OCI-LY7 (cell line): ENCODE data around the gene SLC16A6. TPM values are rescaled to one million over a fixed set of nuclear protein-coding genes. Genes with fewer than 3 reads are reported as not detected.

Source experiments
- BruUV-seq: library from RNA; stranded (reverse); fragments of 400-500 nt; replicated peaks from 2 replicates; lab custom pipeline; 2021; lab: Mats Ljungman, UMichigan
- CTCF ChIA-PET: fragments of 300-600 bp; sonication (Branson Sonifier 250); formaldehyde crosslinking; loops from one replicate; lab custom pipeline; 2022; ENCODE audit warnings: antibody characterized with exemption; ENCODE audit not compliant: unreplicated experiment; lab: Charles Lee
- POLR2A ChIA-PET: fragments of 300-600 bp; sonication (Branson Sonifier 250); formaldehyde crosslinking; loops from one replicate; lab custom pipeline; 2022; ENCODE audit warnings: antibody characterized with exemption; lab: Charles Lee
- DNase-seq: peaks from one replicate; pipeline ENCODE4 v3.0.0-alpha.2; 2015; ENCODE audit warnings: low spot score
- H2AFZ ChIP-seq: fragments of 200-600 bp; sonication (generic), shearing (Covaris generic); 2 replicates; pipeline ENCODE4 v1.6.1; 2014; ENCODE audit warnings: mild to moderate bottlenecking, antibody characterized with exemption, low read length, moderate library complexity
- H3K27ac ChIP-seq: fragments of 200-600 bp; sonication (generic); 2 replicates; pipeline ENCODE4 v1.5.1; 2014; ENCODE audit warnings: mixed run types, low read depth, mild to moderate bottlenecking, moderate library complexity, low read length, inconsistent platforms; ENCODE audit not compliant: poor library complexity, severe bottlenecking
- H3K36me3 ChIP-seq: fragments of 200-600 bp; sonication (generic); 2 replicates; pipeline ENCODE4 v1.6.1; 2014; ENCODE audit warnings: mild to moderate bottlenecking, antibody characterized with exemption, low read length, moderate library complexity, mixed read lengths; ENCODE audit not compliant: insufficient read depth
- H3K4me1 ChIP-seq: fragments of 200-600 bp; sonication (generic); 2 replicates; pipeline ENCODE4 v1.5.1; 2014; ENCODE audit warnings: mild to moderate bottlenecking, low read length; ENCODE audit not compliant: insufficient read depth, poor library complexity, severe bottlenecking
- H3K4me2 ChIP-seq: fragments of 200-600 bp; sonication (generic); 2 replicates; pipeline ENCODE4 v1.6.1; 2014; ENCODE audit warnings: mild to moderate bottlenecking, low read length
- H3K4me3 ChIP-seq: fragments of 200-600 bp; sonication (generic); 2 replicates; pipeline ENCODE4 v1.5.1; 2014; ENCODE audit warnings: mild to moderate bottlenecking, low read depth, low read length; ENCODE audit not compliant: poor library complexity, severe bottlenecking
- H3K79me2 ChIP-seq: fragments of 200-600 bp; sonication (generic); 2 replicates; pipeline ENCODE4 v1.6.1; 2016; ENCODE audit warnings: low read depth, mild to moderate bottlenecking, low read length, moderate library complexity, mixed read lengths; ENCODE audit not compliant: insufficient read depth
- H3K9me2 ChIP-seq: fragments of 200-600 bp; sonication (generic); 2 replicates; pipeline ENCODE4 v1.6.1; 2016; ENCODE audit warnings: mild to moderate bottlenecking, low read length, mixed read lengths; ENCODE audit not compliant: insufficient read depth
- H3K9me3 ChIP-seq: fragments of 200-600 bp; sonication (generic); 2 replicates; pipeline ENCODE4 v1.6.1; 2014; ENCODE audit warnings: mild to moderate bottlenecking, mixed run types, low read length, mixed read lengths
- H4K20me1 ChIP-seq: fragments of 200-600 bp; sonication (generic); 2 replicates; pipeline ENCODE4 v1.6.1; 2014; ENCODE audit warnings: mild to moderate bottlenecking, antibody characterized with exemption, low read length, moderate library complexity, mixed read lengths; ENCODE audit not compliant: insufficient read depth
- EZH2phosphoT487 ChIP-seq: fragments of 200-600 bp; sonication (generic); IDR thresholded peaks from 2 replicates; pipeline ENCODE4 v1.6.1; 2018; ENCODE audit warnings: low read depth, borderline replicate concordance, mild to moderate bottlenecking, mixed run types, antibody characterized with exemption, low read length, moderate library complexity, mixed read lengths
- intact Hi-C: fragments of 100-400 bp; cut with micrococcal nuclease; formaldehyde crosslinking; loops from one replicate; pipeline ENCODE4 v1.10.0; 2022; ENCODE audit not compliant: unreplicated experiment
- total RNA-seq, 2 experiments: library from RNA; depleted of rRNA in 1 of 2; stranded (reverse); fragments of >200 nt in 1 of 2; shearing (Covaris generic) in 1 of 2; gene quantifications; 2 replicates each; pipeline ENCODE4 v1.2.3, GENCODE V29; 2014 to 2022
- TF ChIP-seq, protein P1 (sequence below): fragments of 200-600 bp; sonication (generic); conservative IDR thresholded peaks from 2 replicates; pipeline ENCODE4 v1.5.1; 2014; ENCODE audit warnings: mild to moderate bottlenecking, antibody characterized with exemption, low read length, moderate library complexity, mixed read lengths

The SLC16A6 gene
- total RNA-seq, 2 experiments from 2014 or later = 4.5 to 18.9 TPM

DNA sequence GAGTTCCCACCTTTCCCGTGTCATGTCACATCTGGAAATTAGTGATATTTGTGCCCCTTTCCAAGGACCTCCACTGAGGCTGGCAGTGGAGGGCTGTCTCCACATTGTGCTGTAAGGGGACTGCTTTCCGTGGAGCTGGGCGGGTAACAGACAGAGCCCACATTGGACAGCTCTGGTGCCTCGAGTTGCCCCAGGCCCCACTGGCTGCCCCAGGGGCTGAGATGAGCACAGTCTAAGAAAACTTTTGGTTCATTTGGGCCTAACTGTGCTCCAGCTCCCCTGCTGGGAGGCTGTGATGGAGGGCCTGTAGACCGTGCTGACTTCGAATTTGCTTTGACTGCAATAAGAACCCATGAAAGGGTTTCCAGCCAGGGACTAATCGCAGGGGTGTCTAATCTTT is 38.4 kb upstream of the SLC16A6 start:
- H3K27ac ChIP-seq = no peak overlapping the region
- H4K20me1 ChIP-seq = no peaks in the 10 kb centered on the region
- no peaks in the 10 kb centered on the region for H3K9me3 ChIP-seq
- H3K36me3 ChIP-seq = no peaks in the 10 kb centered on the region
- no peak for DNase-seq
- intact Hi-C loops = no loop called here
- no peak for TF ChIP-seq EZH2phosphoT487
- TF ChIP-seq, protein P1, sequence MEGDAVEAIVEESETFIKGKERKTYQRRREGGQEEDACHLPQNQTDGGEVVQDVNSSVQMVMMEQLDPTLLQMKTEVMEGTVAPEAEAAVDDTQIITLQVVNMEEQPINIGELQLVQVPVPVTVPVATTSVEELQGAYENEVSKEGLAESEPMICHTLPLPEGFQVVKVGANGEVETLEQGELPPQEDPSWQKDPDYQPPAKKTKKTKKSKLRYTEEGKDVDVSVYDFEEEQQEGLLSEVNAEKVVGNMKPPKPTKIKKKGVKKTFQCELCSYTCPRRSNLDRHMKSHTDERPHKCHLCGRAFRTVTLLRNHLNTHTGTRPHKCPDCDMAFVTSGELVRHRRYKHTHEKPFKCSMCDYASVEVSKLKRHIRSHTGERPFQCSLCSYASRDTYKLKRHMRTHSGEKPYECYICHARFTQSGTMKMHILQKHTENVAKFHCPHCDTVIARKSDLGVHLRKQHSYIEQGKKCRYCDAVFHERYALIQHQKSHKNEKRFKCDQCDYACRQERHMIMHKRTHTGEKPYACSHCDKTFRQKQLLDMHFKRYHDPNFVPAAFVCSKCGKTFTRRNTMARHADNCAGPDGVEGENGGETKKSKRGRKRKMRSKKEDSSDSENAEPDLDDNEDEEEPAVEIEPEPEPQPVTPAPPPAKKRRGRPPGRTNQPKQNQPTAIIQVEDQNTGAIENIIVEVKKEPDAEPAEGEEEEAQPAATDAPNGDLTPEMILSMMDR = no peak
- no peaks in the 10 kb centered on the region for H3K79me2 ChIP-seq
- H2AFZ ChIP-seq = no peak overlapping the region
- POLR2A ChIA-PET = interaction anchor here (0.7 to 2.4 kb wide), 7 partner anchors 8 to 181 kb away, joined by 3 to 9 read pairs (median 4); no protein-coding TSS in a partner anchor
- no TSS peak for BruUV-seq
- no peaks in the 10 kb centered on the region for H3K4me1 ChIP-seq
- H3K4me3 ChIP-seq = no peak overlapping the region
- no peaks in the 10 kb centered on the region for H3K9me2 ChIP-seq
- H3K4me2 ChIP-seq = no peak overlapping the region
- CTCF ChIA-PET = no interaction called here

DNA sequence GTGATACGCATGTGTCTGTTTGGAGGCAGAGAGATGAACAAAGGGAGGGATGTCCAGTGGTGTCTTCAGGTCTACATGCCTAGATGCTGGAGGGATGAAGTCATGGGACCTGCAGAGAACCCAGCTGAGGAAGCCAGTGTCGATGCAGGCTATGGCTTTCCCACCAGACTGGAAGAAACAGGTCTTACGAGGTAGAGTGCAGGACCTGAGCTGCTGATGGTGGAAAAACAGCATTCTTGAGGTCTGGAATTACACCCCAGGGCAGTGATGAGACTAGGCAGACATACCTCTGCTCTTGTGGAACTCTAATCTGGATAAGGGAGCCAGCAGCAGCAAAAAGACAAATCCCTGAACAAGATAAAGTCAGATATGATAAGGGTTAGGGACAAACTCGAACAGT is 37.7 kb upstream of the SLC16A6 start:
- no peak overlapping the region for H2AFZ ChIP-seq
- H3K4me3 ChIP-seq = no peak overlapping the region
- no peaks in the 10 kb centered on the region for H3K36me3 ChIP-seq
- H3K4me1 ChIP-seq = no peaks in the 10 kb centered on the region
- no peak overlapping the region for H3K4me2 ChIP-seq
- no peaks in the 10 kb centered on the region for H3K9me2 ChIP-seq
- ChIA-PET CTCF (no interaction called here), POLR2A (interaction anchor here (0.7 to 1.5 kb wide), 3 partner anchors 15 to 37 kb away, joined by 3 to 4 read pairs (median 3); no protein-coding TSS in a partner anchor)
- no peaks in the 10 kb centered on the region for H3K79me2 ChIP-seq
- no peak for DNase-seq
- BruUV-seq = no TSS peak
- H3K9me3 ChIP-seq = no peaks in the 10 kb centered on the region
- no peaks in the 10 kb centered on the region for H4K20me1 ChIP-seq
- intact Hi-C loops = no loop called here
- no peak overlapping the region for H3K27ac ChIP-seq
- TF ChIP-seq, protein P1 = no peak
- TF ChIP-seq EZH2phosphoT487 = no peak

DNA sequence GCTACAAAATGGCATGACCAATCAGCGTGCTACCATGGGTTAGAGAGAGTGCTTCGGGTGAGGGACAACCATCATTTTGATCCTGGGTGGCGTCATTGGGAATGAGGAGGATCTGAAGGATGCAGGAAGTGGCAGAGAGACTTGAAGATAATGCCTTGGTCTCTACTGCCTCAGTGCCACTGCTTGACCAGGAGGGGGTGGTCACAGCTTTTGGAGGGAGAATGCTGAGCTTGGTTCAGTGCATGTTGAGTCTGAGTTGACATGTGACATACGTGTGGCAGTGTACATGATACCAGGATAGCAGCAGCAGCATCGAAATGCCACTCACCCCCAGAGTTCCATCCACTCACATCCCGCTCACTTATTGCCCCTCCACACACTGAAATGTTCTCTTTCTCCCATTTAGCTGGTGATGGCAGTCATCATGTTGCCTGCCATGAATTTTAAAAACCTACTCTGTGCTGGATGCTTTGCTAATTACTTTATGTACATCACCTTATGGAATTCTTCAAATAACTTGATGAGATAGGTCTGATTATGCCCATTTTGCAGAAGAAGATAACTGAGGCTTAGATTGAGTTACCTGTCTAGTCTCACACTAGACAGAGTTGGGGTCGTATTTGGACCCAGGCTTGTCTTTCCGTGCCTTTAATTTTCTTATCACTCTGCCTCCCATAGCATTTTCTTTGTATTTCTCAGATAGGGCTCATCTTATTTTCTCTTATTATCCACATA is 37.1 kb upstream of the SLC16A6 start:
- POLR2A ChIA-PET = interaction anchor here (0.7 to 1.5 kb wide), 2 partner anchors 36 to 38 kb away, joined by 3 read pairs; no protein-coding TSS in a partner anchor
- Histone ChIP-seq H3K36me3 (no peaks in the 10 kb centered on the region), H3K9me2 (no peaks in the 10 kb centered on the region), H3K4me1 (no peaks in the 10 kb centered on the region), H3K79me2 (no peaks in the 10 kb centered on the region), H3K9me3 (no peaks in the 10 kb centered on the region), H3K4me2 (no peak overlapping the region), H2AFZ (no peak overlapping the region), H4K20me1 (no peaks in the 10 kb centered on the region), H3K27ac (no peak overlapping the region), H3K4me3 (no peak overlapping the region)
- CTCF ChIA-PET = interaction anchor here (1.0 kb wide), 1 partner anchor 71 kb away, joined by 3 read pairs; no protein-coding TSS in a partner anchor
- intact Hi-C loops = no loop called here
- TF ChIP-seq EZH2phosphoT487 = no peak
- TF ChIP-seq, protein P1 = peak; percentile 58
- no TSS peak for BruUV-seq
- DNase-seq = no peak
